ENCODE results near the gene ZMIZ1.

- TF ChIP-seq, protein P1, sequence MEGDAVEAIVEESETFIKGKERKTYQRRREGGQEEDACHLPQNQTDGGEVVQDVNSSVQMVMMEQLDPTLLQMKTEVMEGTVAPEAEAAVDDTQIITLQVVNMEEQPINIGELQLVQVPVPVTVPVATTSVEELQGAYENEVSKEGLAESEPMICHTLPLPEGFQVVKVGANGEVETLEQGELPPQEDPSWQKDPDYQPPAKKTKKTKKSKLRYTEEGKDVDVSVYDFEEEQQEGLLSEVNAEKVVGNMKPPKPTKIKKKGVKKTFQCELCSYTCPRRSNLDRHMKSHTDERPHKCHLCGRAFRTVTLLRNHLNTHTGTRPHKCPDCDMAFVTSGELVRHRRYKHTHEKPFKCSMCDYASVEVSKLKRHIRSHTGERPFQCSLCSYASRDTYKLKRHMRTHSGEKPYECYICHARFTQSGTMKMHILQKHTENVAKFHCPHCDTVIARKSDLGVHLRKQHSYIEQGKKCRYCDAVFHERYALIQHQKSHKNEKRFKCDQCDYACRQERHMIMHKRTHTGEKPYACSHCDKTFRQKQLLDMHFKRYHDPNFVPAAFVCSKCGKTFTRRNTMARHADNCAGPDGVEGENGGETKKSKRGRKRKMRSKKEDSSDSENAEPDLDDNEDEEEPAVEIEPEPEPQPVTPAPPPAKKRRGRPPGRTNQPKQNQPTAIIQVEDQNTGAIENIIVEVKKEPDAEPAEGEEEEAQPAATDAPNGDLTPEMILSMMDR (IDR thresholded peaks at IDR 0.05; ENCODE audit: poor library complexity, severe bottlenecking), result no peak
- no peak for TF ChIP-seq EP300 (conservative IDR thresholded peaks at IDR 0.05; ENCODE audit: poor library complexity, severe bottlenecking)
These were observed 288.4 kb downstream of the ZMIZ1 start for GRCh38 chr10:79357180-79357579.
